Thoracic aorta (tissue), 2 donors: ENCODE results near the gene IQCE. TPM values are rescaled to one million over a fixed set of nuclear protein-coding genes. Genes with fewer than 3 reads are reported as not detected.

Experiments used
- ATAC-seq: fragments of 150-250 bp; one replicate; pipeline ENCODE4 v1.8.0; 2017; ENCODE audit warnings: low read depth; ENCODE audit not compliant: insufficient number of reproducible peaks, low FRiP score
- DNase-seq: peaks from one replicate; pipeline ENCODE4 v3.0.0-alpha.2; 2020; ENCODE audit warnings: low spot score
- H3K27ac ChIP-seq, 2 donors: fragments of 200-600 bp; sonication (generic); 1 replicate in 1 of 2; 2 replicates in 1 of 2; pipeline ENCODE4 v1.5.1; 2016; ENCODE audit warnings: mild to moderate bottlenecking in 2 of 2, moderate library complexity in 2 of 2
- H3K27me3 ChIP-seq: fragments of 200-600 bp; sonication (generic); replicated peaks from 2 replicates; pipeline ENCODE4 v1.6.0; 2016; ENCODE audit warnings: mild to moderate bottlenecking; ENCODE audit not compliant: insufficient read depth
- H3K36me3 ChIP-seq: fragments of 200-600 bp; sonication (generic); one replicate; pipeline ENCODE4 v1.5.1; 2016
- H3K4me1 ChIP-seq, 2 donors: fragments of 200-600 bp; sonication (generic); 1 replicate in 1 of 2; 2 replicates in 1 of 2; pipeline versions ENCODE4 v1.5.1 to v1.6.0; 2016; ENCODE audit warnings: low read depth in 2 of 2, mild to moderate bottlenecking in 1 of 2; ENCODE audit not compliant: control insufficient read depth in 1 of 2
- H3K4me3 ChIP-seq: fragments of 200-600 bp; sonication (generic); 2 replicates; pipeline ENCODE4 v1.5.1; 2016; ENCODE audit warnings: mild to moderate bottlenecking
- H3K9me3 ChIP-seq: fragments of 200-600 bp; sonication (generic); 2 replicates; pipeline ENCODE4 v1.5.1; 2016
- CTCF ChIP-seq: fragments of 200-600 bp; sonication (generic); IDR thresholded peaks from one replicate; pipeline ENCODE4 v1.5.1; 2019; ENCODE audit warnings: antibody characterized with exemption
- total RNA-seq, 2 donors: library from RNA; depleted of rRNA; stranded (reverse); fragments of >200 nt; gene quantifications; one replicate each; pipeline versions ENCODE4 v1.1.0 to v1.2.3, GENCODE V29; 2016

The IQCE gene
- total RNA-seq, 2 donors from 2014 or later = 10.6 to 40.1 TPM

GRCh38 chr7:2519119-2519930, 39.5 kb upstream of the IQCE start, which contains the start of gene LFNG:
LFNG (plus strand) TSS chr7:2519774; CDS start chr7:2519862, 88 bp downstream.
- no peak within 1 kb of the TSS for H3K27ac ChIP-seq
- peak within 1 kb of the TSS; percentile 68 for H3K4me3 ChIP-seq
- DNase-seq (no peak), ATAC-seq (peak; percentile 21)
- H3K9me3 ChIP-seq = no peaks in the 10 kb centered on the region
- H3K36me3 ChIP-seq = no peaks in the 10 kb centered on the region
- no peaks in the 10 kb centered on the region for H3K27me3 ChIP-seq
- H3K4me1 ChIP-seq = peaks cover 0 to 31% of the 10 kb centered on the region in 2 donors
- no peak for TF ChIP-seq CTCF

GRCh38 chr7:2520131-2520760, 38.5 kb upstream of the IQCE start:
- H3K4me3 ChIP-seq = peak overlapping the region; percentile 66
- no peaks in the 10 kb centered on the region for H3K9me3 ChIP-seq
- H3K27me3 ChIP-seq = no peaks in the 10 kb centered on the region
- H3K4me1 ChIP-seq = peaks cover 0 to 31% of the 10 kb centered on the region in 2 donors
- H3K27ac ChIP-seq = no peak overlapping the region
- H3K36me3 ChIP-seq = no peaks in the 10 kb centered on the region
- DNase-seq (no peak), ATAC-seq (no peak)
- TF ChIP-seq CTCF = no peak

GRCh38 chr7:2520761-2521290, 38.0 kb upstream of the IQCE start:
- ATAC-seq = no peak
- DNase-seq = no peak
- peak overlapping the region; percentile 66 for H3K4me3 ChIP-seq
- H3K9me3 ChIP-seq = no peaks in the 10 kb centered on the region
- H3K27ac ChIP-seq = no peak overlapping the region
- peaks cover 0 to 31% of the 10 kb centered on the region in 2 donors for H3K4me1 ChIP-seq
- no peak for TF ChIP-seq CTCF
- H3K27me3 ChIP-seq = no peaks in the 10 kb centered on the region
- H3K36me3 ChIP-seq = no peaks in the 10 kb centered on the region

GRCh38 chr7:2521341-2521745, 37.4 kb upstream of the IQCE start:
- DNase-seq (no peak), ATAC-seq (no peak)
- Histone ChIP-seq H3K27ac (peak overlapping the region in 1 of 2 donors; percentile 43), H3K4me3 (peak overlapping the region; percentile 66), H3K4me1 (peaks cover 0 to 31% of the 10 kb centered on the region in 2 donors), H3K27me3 (no peaks in the 10 kb centered on the region), H3K36me3 (no peaks in the 10 kb centered on the region), H3K9me3 (no peaks in the 10 kb centered on the region)
- TF ChIP-seq CTCF = no peak

GRCh38 chr7:2521952-2522591, 36.7 kb upstream of the IQCE start:
- ATAC-seq (no peak), DNase-seq (no peak)
- no peaks in the 10 kb centered on the region for H3K36me3 ChIP-seq
- peak overlapping the region in 1 of 2 donors; percentile 43 for H3K27ac ChIP-seq
- TF ChIP-seq CTCF = no peak
- H3K4me3 ChIP-seq = peak overlapping the region; percentile 66
- H3K9me3 ChIP-seq = no peaks in the 10 kb centered on the region
- no peaks in the 10 kb centered on the region for H3K27me3 ChIP-seq
- peaks cover 0 to 33% of the 10 kb centered on the region in 2 donors for H3K4me1 ChIP-seq
